Measurements from ENCODE around the gene CHCHD3. TPM values are rescaled to one million over a fixed set of nuclear protein-coding genes. Genes with fewer than 3 reads are reported as not detected.
"Not testable (repeated sequence)": the region's sequence is repeated elsewhere in the genome, so short reads cannot be mapped to it uniquely, and the experiment has no call there.

The CHCHD3 gene
- total RNA-seq, 1 experiment from 2014 or later, result 115 TPM

DNA sequence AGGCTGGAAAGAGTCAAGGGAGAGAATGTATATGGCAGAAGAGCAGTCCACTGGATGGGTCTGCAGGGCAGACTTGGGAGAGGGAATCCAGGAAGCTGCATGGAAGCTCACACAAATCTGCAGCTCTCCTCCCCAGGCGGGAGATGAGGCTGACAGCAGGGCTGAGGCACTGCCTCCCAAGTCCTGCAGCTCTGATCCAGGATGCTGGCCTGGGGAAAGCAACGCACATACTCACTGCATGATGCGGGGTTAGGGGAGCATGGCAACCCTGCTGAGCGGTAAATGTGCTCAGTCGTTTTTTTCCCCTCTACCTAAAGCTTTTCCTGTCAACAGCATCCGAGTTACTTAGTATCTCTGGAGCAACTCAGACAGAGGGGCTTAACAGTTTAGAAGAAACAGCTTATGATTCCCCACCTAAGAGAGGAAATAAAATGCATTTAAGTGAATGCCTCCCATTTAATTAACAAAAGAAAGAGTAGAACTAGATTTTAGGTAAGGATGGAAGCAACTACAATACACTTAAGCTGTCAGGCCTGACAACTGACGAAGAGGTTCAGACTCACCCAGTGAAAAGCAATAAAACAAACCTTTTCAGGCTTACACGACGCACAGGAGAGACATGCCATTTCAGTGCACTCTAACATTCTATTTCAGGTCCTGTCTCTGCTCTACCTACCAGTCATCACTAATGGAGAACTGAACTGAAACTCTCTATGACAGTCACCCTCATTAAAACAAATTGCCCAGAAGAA, 37.0 kb downstream of the CHCHD3 start:
- DNase-seq (ENCODE audit: low read depth), result no peak

- DNase-seq (ENCODE audit: low read depth), result no peak
Observed at GRCh38 chr7:133040674-133041073, 41.2 kb downstream of the CHCHD3 start.

DNA sequence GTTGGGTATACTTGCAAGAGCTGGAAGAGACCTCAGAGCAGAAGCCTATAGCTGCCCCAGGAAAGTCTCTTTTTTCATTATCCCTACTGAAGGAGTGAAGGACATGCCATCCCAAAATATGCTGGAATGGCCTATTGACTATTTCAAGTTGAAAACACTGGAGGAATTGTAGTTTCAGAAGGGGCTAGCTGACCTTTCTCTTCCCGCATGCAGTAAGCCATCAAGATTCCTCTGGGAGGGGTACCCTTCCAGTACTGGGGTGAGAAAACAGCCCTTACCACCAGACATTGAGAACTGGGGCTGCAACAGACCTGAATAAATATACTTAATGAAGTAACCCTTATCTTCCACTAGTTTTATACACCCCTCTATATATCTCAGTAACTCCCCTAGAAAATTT, 41.7 kb downstream of the CHCHD3 start:
- no peak for DNase-seq (ENCODE audit: low read depth)

GRCh38 chr7:133039614-133040013, 42.3 kb downstream of the CHCHD3 start:
- DNase-seq (ENCODE audit: low read depth), result no peak

DNA sequence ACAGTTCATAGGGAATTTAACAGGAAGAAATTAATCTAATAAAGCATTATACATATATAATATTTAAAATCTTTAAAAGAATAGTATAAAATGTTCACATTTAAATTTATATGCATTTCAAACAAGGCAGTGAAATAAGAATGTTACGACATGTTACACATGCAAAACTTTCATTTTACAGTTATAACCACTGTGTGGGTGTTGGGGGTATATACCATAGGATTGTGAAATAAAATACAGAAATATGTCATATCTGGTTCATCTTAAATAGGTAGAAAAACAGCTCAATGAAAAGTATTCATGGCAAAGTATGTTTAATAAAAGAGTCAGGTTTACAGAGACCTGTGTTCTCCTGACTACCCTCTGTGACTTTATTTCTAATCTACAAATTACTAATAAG, 45.6 kb downstream of the CHCHD3 start:
- DNase-seq (ENCODE audit: low read depth), result no peak

DNA sequence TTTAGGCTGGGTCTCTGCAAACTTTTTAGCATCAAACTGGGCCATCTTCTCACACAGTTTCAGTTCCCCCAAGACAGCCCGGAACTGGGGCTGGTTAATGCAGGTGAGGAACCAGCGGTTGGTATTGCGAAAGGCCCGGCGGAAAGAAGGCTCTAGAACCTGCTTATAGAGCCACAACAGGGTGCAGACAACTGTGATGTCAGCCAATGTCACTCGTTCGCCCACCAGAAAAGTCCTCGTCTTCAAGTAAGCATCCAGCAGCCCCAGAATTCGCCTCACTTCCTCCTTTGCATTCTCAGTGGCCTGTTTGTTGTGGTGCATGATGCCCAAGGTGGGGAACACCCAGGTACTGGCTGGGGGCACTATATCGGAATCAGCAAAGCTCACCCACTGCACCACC, 46.6 kb downstream of the CHCHD3 start:
- DNase-seq (ENCODE audit: low read depth), result not testable (repeated sequence)

DNA sequence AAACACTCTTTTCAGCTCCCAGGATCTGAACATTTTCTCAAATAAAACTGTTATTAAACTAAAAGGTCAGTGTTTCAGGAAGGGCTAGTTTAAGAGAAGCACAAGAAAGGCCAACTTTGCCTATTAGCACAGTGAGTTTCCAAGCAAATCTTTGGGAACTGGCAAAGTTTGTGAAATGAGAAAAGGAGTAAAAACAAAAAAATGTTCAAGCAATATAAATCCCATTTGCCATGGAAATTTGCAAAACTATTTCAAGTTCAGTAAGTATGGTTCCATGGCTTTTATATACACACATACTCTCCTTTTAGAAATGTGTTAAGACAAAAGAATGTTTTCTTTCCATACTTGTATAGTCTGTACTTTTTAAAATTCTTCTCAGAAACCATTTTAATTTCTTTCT, 51.5 kb downstream of the CHCHD3 start:
- DNase-seq (ENCODE audit: low read depth), result no peak

DNA sequence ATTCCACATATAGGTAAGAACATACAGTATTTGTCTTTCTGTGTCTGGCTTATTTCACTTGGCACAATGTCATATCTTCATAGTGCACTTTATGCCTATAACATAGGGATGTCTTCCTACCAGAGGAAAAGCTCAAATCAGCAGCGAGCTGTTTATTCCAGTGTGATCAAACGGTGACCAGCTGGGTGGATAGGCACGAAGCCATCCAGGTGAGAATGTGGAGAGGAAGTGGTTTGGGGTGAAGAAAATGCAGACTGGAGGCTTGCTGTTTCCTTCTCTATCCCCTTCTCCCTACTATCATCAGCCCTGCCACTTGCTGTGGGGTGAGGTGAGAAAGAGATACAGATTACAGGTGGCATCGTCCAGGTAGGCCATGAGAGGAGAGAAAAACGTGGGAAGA, 52.4 kb downstream of the CHCHD3 start:
- no peak for DNase-seq (ENCODE audit: low read depth)

DNA sequence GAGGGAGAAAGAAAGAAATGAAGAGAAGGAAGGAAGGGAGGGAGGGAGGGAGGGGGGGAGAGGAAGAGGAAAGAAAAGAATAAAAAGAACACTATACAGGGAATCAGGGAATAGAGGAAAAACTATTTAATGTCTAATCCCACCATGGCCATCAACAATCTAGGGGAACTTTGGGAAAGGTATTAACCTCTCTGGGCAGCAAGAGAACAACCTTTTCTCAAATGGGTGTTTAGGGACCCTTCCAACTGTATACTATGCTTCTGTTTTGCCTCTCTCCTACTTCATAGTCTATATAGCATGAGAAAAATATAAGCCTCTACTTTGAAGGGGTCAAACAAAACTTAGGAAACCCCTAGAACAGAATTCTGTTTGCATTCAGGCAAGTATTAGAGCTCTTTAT, 54.5 kb downstream of the CHCHD3 start:
- no peak for DNase-seq (ENCODE audit: low read depth)

GRCh38 chr7:133026210-133026859, 55.6 kb downstream of the CHCHD3 start:
- DNase-seq (ENCODE audit: low read depth), result no peak

- DNase-seq (ENCODE audit: low read depth), result no peak
Observed at GRCh38 chr7:133025056-133025455, 56.8 kb downstream of the CHCHD3 start.

DNA sequence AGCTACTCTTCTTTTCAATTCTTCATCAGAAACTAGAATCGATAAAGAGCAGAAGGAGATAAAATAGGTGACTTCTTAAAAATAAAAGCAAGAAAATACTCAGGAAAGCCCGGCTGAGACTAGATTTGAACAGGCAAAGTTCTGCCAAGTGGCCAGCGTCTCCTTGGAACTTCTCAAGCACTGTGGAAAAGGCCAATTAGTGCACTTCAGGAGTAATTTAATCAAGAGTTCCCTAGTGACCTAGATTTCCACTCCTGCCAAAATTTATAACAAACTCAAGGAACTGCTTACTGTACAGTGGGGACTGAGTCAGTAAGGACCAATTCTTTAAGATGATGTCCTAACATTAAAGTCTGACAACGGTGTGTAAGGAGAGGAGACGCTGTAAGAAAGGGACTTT, 57.3 kb downstream of the CHCHD3 start:
- no peak for DNase-seq (ENCODE audit: low read depth)

DNA sequence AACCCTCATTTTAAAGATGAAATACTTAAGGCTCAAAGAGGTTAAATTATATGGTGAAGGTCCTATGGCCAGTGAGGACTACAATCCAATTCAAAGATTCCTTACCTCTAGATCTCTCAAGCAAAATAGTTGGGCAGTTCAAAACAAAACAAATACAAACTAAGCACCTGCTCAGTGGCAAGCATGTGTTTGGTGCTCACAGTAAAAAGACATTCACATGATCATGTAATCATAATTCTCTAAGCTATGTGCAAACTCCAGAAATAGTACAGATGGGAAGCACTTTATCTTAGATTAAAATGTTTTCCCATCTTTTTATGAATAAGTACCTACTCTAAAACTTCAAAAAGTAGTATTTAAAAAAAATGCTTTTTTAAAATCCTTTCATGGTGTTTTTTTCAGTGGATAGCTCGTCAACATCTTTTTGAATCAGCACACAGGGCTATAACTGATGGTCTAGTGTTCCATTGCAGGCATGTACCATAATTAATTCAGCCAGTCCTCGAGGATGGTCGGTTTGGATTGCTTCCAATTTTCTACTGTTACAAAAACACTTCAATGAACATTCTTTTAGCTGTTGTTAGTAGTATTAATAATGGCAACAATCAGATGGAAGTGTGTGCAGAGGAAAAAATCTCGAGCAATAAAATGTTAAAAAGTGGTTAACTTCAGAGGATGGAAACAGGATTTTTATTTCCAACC, 58.4 kb downstream of the CHCHD3 start:
- no peak for DNase-seq (ENCODE audit: low read depth)

GRCh38 chr7:133022661-133023060, 59.2 kb downstream of the CHCHD3 start:
- DNase-seq (ENCODE audit: low read depth), result no peak

DNA sequence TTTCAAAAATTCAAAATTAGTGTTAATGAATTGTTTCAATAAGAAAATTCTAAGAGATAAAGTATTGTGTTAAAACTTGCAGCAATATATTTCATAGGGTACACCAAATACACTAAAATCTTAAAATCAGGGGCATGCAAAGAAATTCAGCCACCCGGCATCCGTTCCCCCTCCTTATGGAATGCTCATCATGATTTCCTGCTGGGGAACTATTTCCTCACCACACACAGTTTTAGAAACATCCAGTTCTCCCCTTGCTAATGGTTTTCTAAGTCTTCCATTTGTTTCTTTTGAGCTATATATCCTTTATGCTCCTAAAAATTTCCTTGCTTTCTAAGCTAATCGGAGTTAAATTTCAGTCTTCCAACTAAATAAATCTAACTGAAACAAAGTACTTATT, 60.7 kb downstream of the CHCHD3 start:
- DNase-seq (ENCODE audit: low read depth), result no peak

DNA sequence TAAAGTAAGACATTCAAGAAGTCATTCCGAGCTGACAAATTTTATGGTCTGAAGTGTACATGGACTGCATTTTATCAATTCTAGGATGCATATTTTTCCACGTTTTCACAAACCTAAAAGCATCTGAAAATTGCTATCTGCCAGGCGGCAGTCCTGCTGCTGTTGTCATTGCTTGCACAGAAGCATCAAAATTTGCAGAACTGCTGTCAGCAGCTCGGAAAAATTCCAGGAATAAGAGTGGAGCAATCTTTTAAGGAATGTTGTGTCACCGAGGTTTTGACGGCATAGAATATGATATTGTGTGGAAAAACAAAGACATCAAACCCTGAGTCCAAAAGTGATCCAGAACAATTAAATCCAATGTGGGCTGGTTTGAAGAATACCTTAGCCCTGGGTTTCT, 61.4 kb downstream of the CHCHD3 start:
- DNase-seq (ENCODE audit: low read depth), result no peak

- DNase-seq (ENCODE audit: low read depth), result no peak
Observed at GRCh38 chr7:133019590-133019989, 62.3 kb downstream of the CHCHD3 start.

- DNase-seq (ENCODE audit: low read depth), result no peak
Observed at GRCh38 chr7:133016604-133017003, 65.3 kb downstream of the CHCHD3 start.

DNA sequence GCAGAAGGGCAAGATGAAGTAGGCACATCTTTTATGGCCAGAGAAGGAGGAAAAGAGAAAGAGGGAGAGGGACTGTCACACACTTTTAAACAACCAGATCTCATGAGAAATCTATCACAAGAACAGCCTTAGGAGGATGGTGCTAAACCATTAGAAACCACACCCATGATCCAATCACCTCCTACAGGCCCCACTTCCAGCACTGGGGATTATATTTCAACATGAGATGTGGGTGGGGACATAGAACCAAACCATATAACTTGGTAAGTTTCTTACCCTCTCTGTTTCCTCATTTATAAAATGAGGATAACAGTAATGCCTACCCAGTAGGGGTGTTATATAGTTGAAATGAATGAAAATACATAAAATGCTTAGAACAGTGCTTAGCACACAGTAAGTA, 66.0 kb downstream of the CHCHD3 start:
- no peak for DNase-seq (ENCODE audit: low read depth)

- DNase-seq (ENCODE audit: low read depth), result no peak
Observed at GRCh38 chr7:133011746-133012145, 70.1 kb downstream of the CHCHD3 start.

DNA sequence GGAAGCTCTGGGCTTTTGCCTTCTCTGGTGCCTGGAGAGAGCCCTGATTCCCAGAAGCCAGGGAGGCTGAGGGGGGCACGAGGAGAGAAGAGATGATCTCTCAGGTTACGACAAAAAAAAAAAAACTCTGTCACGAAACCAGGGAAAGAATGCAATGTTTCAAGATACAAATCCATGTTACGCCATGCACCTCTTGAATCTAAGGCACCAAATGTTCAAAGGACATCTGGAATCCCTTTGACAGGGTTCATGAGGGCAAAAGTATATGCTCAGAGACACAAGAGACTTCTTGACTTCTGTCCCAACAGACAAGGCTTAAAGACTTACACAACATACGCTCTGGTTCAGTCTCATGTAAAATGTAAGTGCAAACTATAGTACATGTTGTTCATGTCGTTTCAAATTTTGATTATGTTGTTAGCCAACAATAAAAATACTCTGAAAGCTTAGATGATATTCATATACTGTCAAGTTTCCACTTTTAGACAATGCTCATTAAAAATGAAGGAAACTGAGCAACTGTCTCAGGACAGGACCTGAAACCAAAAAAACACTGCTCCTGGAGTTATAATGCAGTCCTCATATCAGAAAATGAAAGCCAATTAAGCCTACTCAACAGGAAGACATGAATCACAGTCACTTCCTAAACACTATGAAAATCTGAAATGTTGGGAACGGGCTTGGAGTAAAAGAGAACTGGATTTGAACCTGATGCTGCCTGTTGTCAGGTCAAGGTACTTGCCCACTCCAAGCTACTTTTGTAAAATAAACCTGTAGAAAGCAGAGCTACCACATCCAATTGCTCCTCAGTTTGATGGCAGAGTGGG, 72.3 kb downstream of the CHCHD3 start:
- DNase-seq (ENCODE audit: low read depth), result no peak

- no peak for DNase-seq (ENCODE audit: low read depth)
Observed at GRCh38 chr7:133007961-133008360, 73.9 kb downstream of the CHCHD3 start.

Data from LHCN-M2 (cell line).